Measurements from ENCODE around the gene AEBP2.

- TF ChIP-seq CTCF (IDR thresholded peaks at IDR 0.05; ENCODE audit: extremely low read depth in 1 of 2, insufficient read depth in 1 of 2, low read depth in 1 of 2, low read length in 2 of 2) (no peak), POLR2AphosphoS5 (IDR thresholded peaks at IDR 0.05; ENCODE audit: insufficient read depth, low read depth, low read length) (no peak), EZH2 (IDR thresholded peaks at IDR 0.05; ENCODE audit: borderline replicate concordance, low read depth, low read length, severe bottlenecking) (no peak), POLR2A (IDR thresholded peaks at IDR 0.05; ENCODE audit: low read depth, low read length) (no peak), JUN (IDR thresholded peaks at IDR 0.05; ENCODE audit: borderline replicate concordance, insufficient read depth, insufficient read length, low read depth) (no peak), MAX (IDR thresholded peaks at IDR 0.05; ENCODE audit: insufficient read depth, insufficient read length) (no peak)
These were observed 15.5 kb downstream of the AEBP2 start for GRCh38 chr12:19454837-19455236.

Data from endothelial cell of umbilical vein (primary cell).